K562 (cell line): ENCODE data around the gene TRUB2. TPM values are rescaled to one million over a fixed set of nuclear protein-coding genes. Genes with fewer than 3 reads are reported as not detected.

Experiments
- ATAC-seq: fragments of 200-7000 bp; cut with Tn5 transposase; 3 replicates; pipeline ENCODE4 v1.9.1; 2020; ENCODE audit warnings: moderate library complexity
- BruUV-seq: library from RNA; stranded (reverse); fragments of 400-500 nt; replicated peaks from 2 replicates; lab custom pipeline; 2021; lab: Mats Ljungman, UMichigan
- CTCF ChIA-PET: fragments of 300-600 bp; formaldehyde crosslinking; extraction: SDS; loops from one replicate; lab custom pipeline; 2021; ENCODE audit warnings: low intra/inter-chr PET ratio; lab: Yijun Ruan, JAX
- POLR2A ChIA-PET: fragments of 300-600, 350-650 bp; sonication (Branson Sonifier 250); formaldehyde crosslinking; extraction: SDS; loops from one replicate; lab custom pipeline; 2021; ENCODE audit warnings: antibody characterized with exemption, inconsistent platforms; lab: Yijun Ruan, JAX
- DNase-seq, 4 experiments: peaks; one replicate each; pipeline versions ENCODE4 v3.0.0 to v3.0.0-alpha.2; 2011 to 2018; ENCODE audit warnings: low spot score in 3 of 4, mixed read lengths in 3 of 4; ENCODE audit errors: extremely low read depth in 1 of 4
- FAIRE-seq: peaks from 2 replicates; lab custom pipeline; 2011; peaks lifted over from hg19 to GRCh38; lab: Jason Lieb, UNC
- H2AFZ ChIP-seq: 2 replicates; pipeline ENCODE4 v1.6.0; 2011; ENCODE audit warnings: low read depth, low read length, control low read depth, inconsistent platforms
- H3K27ac ChIP-seq: fragments of 200-600 bp; 3 replicates; pipeline ENCODE4 v1.8.0; 2011; ENCODE audit warnings: low read depth, mild to moderate bottlenecking, control low read depth, inconsistent platforms, low read length, moderate library complexity, mixed read lengths; ENCODE audit errors: extremely low read depth
- H3K27me3 ChIP-seq, 2 experiments: fragments of 300-600 bp in 1 of 2; 2 replicates in 1 of 2; 3 replicates in 1 of 2; pipeline versions ENCODE4 v1.6.0 to v1.8.0; 2011; ENCODE audit warnings: inconsistent platforms in 2 of 2, low read length in 2 of 2, mild to moderate bottlenecking in 1 of 2, mixed read lengths in 1 of 2, moderate library complexity in 1 of 2; ENCODE audit not compliant: control insufficient read depth in 2 of 2, insufficient read depth in 2 of 2
- H3K36me3 ChIP-seq: fragments of 300-600 bp; 3 replicates; pipeline ENCODE4 v1.8.0; 2011; ENCODE audit warnings: mild to moderate bottlenecking, low read length, inconsistent platforms; ENCODE audit not compliant: control insufficient read depth, insufficient read depth
- H3K4me1 ChIP-seq, 2 experiments: fragments of 200-600 bp in 1 of 2; replicated peaks in 1 of 2; 2 replicates in 1 of 2; 3 replicates in 1 of 2; pipeline versions ENCODE4 v1.5.1 to v1.8.0; 2011; ENCODE audit warnings: inconsistent platforms in 2 of 2, low read length in 2 of 2, mild to moderate bottlenecking in 1 of 2, mixed read lengths in 1 of 2, moderate library complexity in 1 of 2; ENCODE audit not compliant: control insufficient read depth in 2 of 2, insufficient read depth in 2 of 2
- H3K4me2 ChIP-seq: 2 replicates; pipeline ENCODE4 v1.6.1; 2011; ENCODE audit warnings: low read length, control low read depth, inconsistent platforms, mixed read lengths; ENCODE audit not compliant: insufficient read depth
- H3K4me3 ChIP-seq: fragments of 200-600 bp; sonication (generic), shearing (Covaris generic); 2 replicates; pipeline ENCODE4 v1.5.1; 2016; ENCODE audit warnings: control low read depth, inconsistent platforms
- H3K79me2 ChIP-seq: fragments of 200-600 bp; 3 replicates; pipeline ENCODE4 v1.8.0; 2011; ENCODE audit warnings: low read length, inconsistent platforms; ENCODE audit not compliant: control insufficient read depth, insufficient read depth
- H3K9ac ChIP-seq, 2 experiments: 2 replicates each; pipeline versions ENCODE4 v1.6.0 to v1.6.1; 2011; ENCODE audit warnings: low read depth in 2 of 2, low read length in 2 of 2, control low read depth in 1 of 2, inconsistent platforms in 1 of 2, mild to moderate bottlenecking in 1 of 2, mixed read lengths in 1 of 2; ENCODE audit not compliant: insufficient read depth in 1 of 2
- H3K9me1 ChIP-seq: one replicate; pipeline ENCODE4 v1.6.0; 2011; ENCODE audit warnings: inconsistent platforms, mild to moderate bottlenecking, low read length, moderate library complexity; ENCODE audit not compliant: control insufficient read depth, insufficient read depth
- H3K9me3 ChIP-seq: replicated peaks from 2 replicates; pipeline ENCODE4 v1.5.1; 2011; ENCODE audit warnings: low read depth, low read length, inconsistent platforms; ENCODE audit not compliant: control insufficient read depth, insufficient read depth
- H4K20me1 ChIP-seq: replicated peaks from 2 replicates; pipeline ENCODE4 v1.6.1; 2011; ENCODE audit warnings: low read length, inconsistent platforms, mixed read lengths; ENCODE audit not compliant: control insufficient read depth, insufficient read depth
- ATF3 ChIP-seq, 2 experiments: fragments of 450-650 bp in 1 of 2; sonication (generic) in 1 of 2; formaldehyde crosslinking in 1 of 2; IDR thresholded peaks in 1 of 2; conservative IDR thresholded peaks in 1 of 2; 2 replicates each; pipeline versions ENCODE4 v1.6.1 to v1.8.1; 2016 to 2023; ENCODE audit warnings: mild to moderate bottlenecking in 2 of 2, moderate library complexity in 2 of 2, inconsistent platforms in 1 of 2, missing genetic modification reagents in 1 of 2
- CBX3 ChIP-seq, 2 experiments: IDR thresholded peaks; 1 replicate in 1 of 2; 2 replicates in 1 of 2; pipeline ENCODE4 v1.6.1; 2012; ENCODE audit warnings: inconsistent platforms in 2 of 2, low read length in 2 of 2, borderline replicate concordance in 1 of 2, control low read depth in 1 of 2
- EP300 ChIP-seq: IDR thresholded peaks from 2 replicates; pipeline ENCODE4 v1.6.1; 2012; ENCODE audit warnings: low read length, improper control_type of control experiment
- ETV1 ChIP-seq: fragments of 450-650 bp; conservative IDR thresholded peaks from 2 replicates; pipeline ENCODE4 v1.6.1; 2016; ENCODE audit warnings: missing genetic modification characterization, control low read depth, low read depth, missing compliant biosample characterization
- FOXA1 ChIP-seq: fragments of 450-650 bp; IDR thresholded peaks from 2 replicates; pipeline ENCODE4 v1.6.1; 2016; ENCODE audit warnings: mild to moderate bottlenecking, borderline replicate concordance
- KLF1 ChIP-seq: fragments of 450-650 bp; IDR thresholded peaks from 2 replicates; pipeline ENCODE4 v1.6.1; 2016; ENCODE audit warnings: missing genetic modification characterization, missing compliant biosample characterization
- MYC ChIP-seq, 2 experiments: fragments of 250-450 bp in 1 of 2; sonication (Bioruptor Pico) in 1 of 2; IDR thresholded peaks; 2 replicates each; pipeline versions ENCODE4 v1.5.1 to v1.6.1; 2012 to 2021; ENCODE audit warnings: low read depth in 2 of 2, borderline replicate concordance in 1 of 2, improper control_type of control experiment in 1 of 2, low read length in 1 of 2, mild to moderate bottlenecking in 1 of 2, moderate library complexity in 1 of 2
- NEUROD1 ChIP-seq: fragments of 150-350 bp; IDR thresholded peaks from 2 replicates; pipeline ENCODE4 v1.6.1; 2014; ENCODE audit warnings: borderline replicate concordance, low read length, low read depth; ENCODE audit not compliant: partially characterized antibody
- OTX1 ChIP-seq: fragments of 450-650 bp; formaldehyde crosslinking; IDR thresholded peaks from 2 replicates; pipeline ENCODE4 v1.4.0; 2022; ENCODE audit warnings: mild to moderate bottlenecking
- RCOR1 ChIP-seq, 2 experiments: IDR thresholded peaks; 2 replicates each; pipeline ENCODE4 v1.6.1; 2012; ENCODE audit warnings: low read depth in 2 of 2, low read length in 2 of 2, borderline replicate concordance in 1 of 2, improper control_type of control experiment in 1 of 2
- SMAD4 ChIP-seq: fragments of 250-450 bp; sonication (Bioruptor Pico); conservative IDR thresholded peaks from 2 replicates; pipeline ENCODE4 v1.8.0; 2021; ENCODE audit warnings: inconsistent platforms, mild to moderate bottlenecking, moderate library complexity
- SRF ChIP-seq, 2 experiments: fragments of 250-450, 450-650 bp in 1 of 2; sonication (Bioruptor Pico) in 1 of 2; sonication (generic) in 1 of 2; formaldehyde crosslinking; IDR thresholded peaks; 2 replicates each; pipeline versions ENCODE4 v1.5.0 to v1.5.1; 2020 to 2022; ENCODE audit warnings: mild to moderate bottlenecking in 1 of 2, missing genetic modification reagents in 1 of 2
- STAT5A ChIP-seq: IDR thresholded peaks from 2 replicates; pipeline ENCODE4 v1.6.1; 2012; ENCODE audit warnings: low read length, inconsistent platforms, borderline replicate concordance
- TBL1XR1 ChIP-seq, 2 experiments: IDR thresholded peaks; 2 replicates each; pipeline ENCODE4 v1.6.1; 2012; ENCODE audit warnings: improper control_type of control experiment in 2 of 2, low read length in 2 of 2, mild to moderate bottlenecking in 1 of 2
- TEAD4 ChIP-seq, 2 experiments: sonication (generic) in 1 of 2; formaldehyde crosslinking in 1 of 2; IDR thresholded peaks; 2 replicates each; pipeline versions ENCODE4 v1.6.1 to v1.8.0; 2012 to 2022; ENCODE audit warnings: borderline replicate concordance in 1 of 2, inconsistent platforms in 1 of 2, low read length in 1 of 2, mild to moderate bottlenecking in 1 of 2, missing genetic modification reagents in 1 of 2
- WGBS: fragments of 100-300 bp; shearing (Covaris generic); methylation state at CpG from one replicate; pipeline ENCODE4 v1.1.6; 2016; ENCODE audit warnings: low coverage, mixed read lengths; ENCODE audit not compliant: insufficient coverage; ENCODE audit errors: missing lambda C conversion rate; 5-methylcytosine and 5-hydroxymethylcytosine counted together
- in situ Hi-C: fragments of 300-500 bp; cut with MboI; formaldehyde crosslinking; loops from 4 replicates; pipeline ENCODE4 v1.15.0; 2018; ENCODE audit warnings: inconsistent platforms, mixed read lengths
- intact Hi-C: fragments of 100-400 bp; cut with micrococcal nuclease; formaldehyde crosslinking; loops from 2 replicates; pipeline ENCODE4 v1.14.2; 2022
- polyA plus RNA-seq, 8 experiments: library from polyadenylated mRNA; depleted of rRNA in 4 of 8; stranded (reverse) in 5 of 8; unstranded in 3 of 8; fragments of >200 nt; fragmentation: Nextera tagmentation in 2 of 8; fragmentation: Illumina TruSeq in 1 of 8; extraction: Ambion mirVana in 2 of 8; extraction: Trizol in 1 of 8; gene quantifications; 2 replicates each; pipeline versions ENCODE4 v1.2.1 to v1.2.3, GENCODE V29; 2011 to 2014; ENCODE audit warnings: inconsistent platforms in 1 of 8, missing spikeins in 1 of 8
- total RNA-seq, 7 experiments: library from RNA; depleted of rRNA in 6 of 7; stranded (reverse); fragments of >200 nt in 6 of 7; fragmentation: Illumina TruSeq in 2 of 7; extraction: Trizol in 2 of 7; gene quantifications; 2 replicates each; pipeline versions ENCODE4 v1.2.1 to v1.2.3, GENCODE V29; 2011 to 2021; ENCODE audit warnings: low replicate concordance in 1 of 7

Gene TRUB2
- total and polyA plus RNA-seq, 9 of the 15 experiments (the other 6 are each of a cell fraction or from before 2014, with no cell fraction given): 9.3 to 110 (median 63.0) TPM

GRCh38 chr9:128298535-128299482 is 23.4 kb downstream of the TRUB2 start:
- Histone ChIP-seq H3K27me3 (no peaks in the 10 kb centered on the region), H3K36me3 (no peaks in the 10 kb centered on the region), H3K9me1 (peaks cover 8% of the 10 kb centered on the region), H3K4me3 (no peak overlapping the region), H2AFZ (no peak overlapping the region), H3K27ac (peak overlapping the region; percentile 41; the same call in 2 of the 3 replicates), H3K4me2 (peak overlapping the region; percentile 41), H3K79me2 (no peaks in the 10 kb centered on the region), H3K9me3 (no peaks in the 10 kb centered on the region), H3K9ac (peak overlapping the region in 1 of 2 experiments; percentile 61; a peak in 2 of 4 replicates), H3K4me1 (peaks cover 38 to 42% of the 10 kb centered on the region in 2 experiments), H4K20me1 (0 out of 2 replicates have a peak, but pooled peaks cover 4% of the 10 kb centered on the region)
- DNase-seq (peak; percentile 86 to 96 (median 93)), FAIRE-seq (peak; percentile 19), ATAC-seq (peak; percentile 29)
- intact Hi-C loops (loop anchor here (5.0 kb wide), 2 partner anchors 1388 to 1428 kb away; no protein-coding TSS in a partner anchor), in situ Hi-C loops (loop anchor here (25.0 kb wide), 1 partner anchor 1488 kb away; no protein-coding TSS in a partner anchor)
- BruUV-seq: no TSS peak
- 28% methylated on average over 20 of the region's 20 CpGs for WGBS
- CTCF ChIA-PET: no interaction called here
- POLR2A ChIA-PET: interaction anchor here (0.5 to 4.3 kb wide), 8 partner anchors 8 to 1505 kb away, joined by 3 to 38 read pairs (median 4); no protein-coding TSS in a partner anchor
- TF ChIP-seq RCOR1 (IDR thresholded peaks at IDR 0.05; ENCODE audit: borderline replicate concordance in 1 of 2, low read depth in 2 of 2, low read length in 2 of 2) (peak in 1 of 2 experiments; percentile 93; a peak in 2 of 4 replicates), TEAD4 (IDR thresholded peaks at IDR 0.05; ENCODE audit: low read length) (peak; percentile 88), TEAD4 (CRISPR knock-in tag; IDR thresholded peaks at IDR 0.05; ENCODE audit: borderline replicate concordance) (no peak), TBL1XR1 (IDR thresholded peaks at IDR 0.05; ENCODE audit: low read length in 2 of 2) (peak; percentile 52 to 79; a peak in 2 of 4 replicates), OTX1 (no peak), SMAD4 (CRISPR knock-in tag) (peak; percentile 77), ETV1 (tag) (no peak), NEUROD1 (peak; percentile 64), MYC (IDR thresholded peaks at IDR 0.05; ENCODE audit: low read depth, low read length) (no peak), MYC (CRISPR knock-in tag; IDR thresholded peaks at IDR 0.05; ENCODE audit: borderline replicate concordance, low read depth) (0 out of 2 replicates have a peak, but pooled peaks have one; percentile 14), ATF3 (IDR thresholded peaks at IDR 0.05) (no peak), ATF3 (CRISPR knock-in tag; conservative IDR thresholded peaks at IDR 0.05) (0 out of 2 replicates have a peak, but pooled peaks have one; percentile 48), STAT5A (peak; percentile 73), EP300 (peak; percentile 91), SRF (CRISPR knock-in tag; IDR thresholded peaks at IDR 0.05) (0 out of 4 replicates have a peak, but pooled peaks of 1 of the 2 experiments have one; percentile 7), FOXA1 (no peak), KLF1 (tag) (peak; percentile 80), CBX3 (IDR thresholded peaks at IDR 0.05; ENCODE audit: borderline replicate concordance in 1 of 2, low read length in 2 of 2) (peak in 1 of 2 experiments; percentile 88; a peak in 2 of 3 replicates)
